Neutrophil (primary cell): Measurements from ENCODE around the gene P2RY10.

Experiments
- H3K27ac ChIP-seq: fragments of 200-600 bp; sonication (generic); 2 replicates; pipeline ENCODE4 v1.5.1; 2016; ENCODE audit warnings: mild to moderate bottlenecking, moderate library complexity
- H3K27me3 ChIP-seq: fragments of 200-600 bp; sonication (generic); 2 replicates; pipeline ENCODE4 v1.6.0; 2016; ENCODE audit warnings: mild to moderate bottlenecking
- H3K36me3 ChIP-seq: fragments of 200-600 bp; sonication (generic); 2 replicates; pipeline ENCODE4 v1.5.1; 2017
- H3K4me1 ChIP-seq, 2 experiments: fragments of 200-600 bp in 1 of 2; sonication (generic) in 1 of 2; 1 replicate in 1 of 2; 2 replicates in 1 of 2; pipeline versions ENCODE4 v1.5.1 to v1.6.1; 2013 to 2016; ENCODE audit warnings: low read depth in 1 of 2, low read length in 1 of 2, mild to moderate bottlenecking in 1 of 2, moderate library complexity in 1 of 2; ENCODE audit not compliant: control insufficient read depth in 1 of 2, insufficient read depth in 1 of 2
- H3K4me3 ChIP-seq, 2 experiments: fragments of 200-600 bp in 1 of 2; sonication (generic) in 1 of 2; 1 replicate in 1 of 2; 2 replicates in 1 of 2; pipeline ENCODE4 v1.5.1; 2013 to 2016; ENCODE audit warnings: low read depth in 1 of 2, low read length in 1 of 2, mild to moderate bottlenecking in 1 of 2, moderate library complexity in 1 of 2
- H3K9me3 ChIP-seq: fragments of 200-600 bp; sonication (generic); 2 replicates; pipeline ENCODE4 v1.5.1; 2016
- TF ChIP-seq, protein P1 (sequence below): fragments of 200-600 bp; sonication (generic); IDR thresholded peaks from 2 replicates; pipeline ENCODE4 v1.5.1; 2016; ENCODE audit warnings: antibody characterized with exemption

Gene P2RY10

DNA sequence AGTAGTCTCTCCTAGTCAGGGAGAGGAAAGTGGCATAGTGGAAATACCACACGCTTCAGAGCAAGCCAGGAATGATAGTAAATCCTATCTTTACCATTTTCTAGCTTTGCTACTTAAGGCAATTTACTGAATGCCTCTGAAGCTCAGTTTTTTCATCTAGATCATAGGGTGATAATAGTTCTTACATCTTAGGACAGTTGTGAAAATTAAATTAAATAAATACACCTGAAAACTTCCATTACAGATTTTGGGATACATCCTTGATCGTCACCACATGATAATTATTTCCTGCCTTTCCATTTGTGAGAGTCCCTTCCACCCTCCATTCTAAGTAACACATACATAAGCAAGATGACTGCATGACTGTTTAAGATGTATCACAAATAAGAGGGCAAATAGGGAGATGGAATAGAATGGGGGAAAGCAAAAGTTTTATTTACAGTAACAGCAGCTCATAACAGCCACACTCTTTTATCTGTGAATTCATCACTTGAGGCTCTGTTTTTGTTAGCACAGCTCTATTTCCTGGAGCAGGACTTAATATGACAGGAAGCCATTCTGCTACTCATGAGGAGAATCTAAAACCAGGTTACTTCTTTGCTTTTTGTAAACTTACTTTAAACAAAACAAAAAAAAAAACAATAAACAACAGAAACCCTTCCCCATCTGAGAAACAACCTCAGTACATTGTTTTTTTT is 13.4 kb downstream of the P2RY10 start:
- Histone ChIP-seq H3K36me3 (no peaks in the 10 kb centered on the region), H3K27me3 (no peaks in the 10 kb centered on the region), H3K9me3 (no peaks in the 10 kb centered on the region), H3K4me3 (no peak overlapping the region), H3K4me1 (no peaks in the 10 kb centered on the region), H3K27ac (no peak overlapping the region)
- TF ChIP-seq, protein P1, sequence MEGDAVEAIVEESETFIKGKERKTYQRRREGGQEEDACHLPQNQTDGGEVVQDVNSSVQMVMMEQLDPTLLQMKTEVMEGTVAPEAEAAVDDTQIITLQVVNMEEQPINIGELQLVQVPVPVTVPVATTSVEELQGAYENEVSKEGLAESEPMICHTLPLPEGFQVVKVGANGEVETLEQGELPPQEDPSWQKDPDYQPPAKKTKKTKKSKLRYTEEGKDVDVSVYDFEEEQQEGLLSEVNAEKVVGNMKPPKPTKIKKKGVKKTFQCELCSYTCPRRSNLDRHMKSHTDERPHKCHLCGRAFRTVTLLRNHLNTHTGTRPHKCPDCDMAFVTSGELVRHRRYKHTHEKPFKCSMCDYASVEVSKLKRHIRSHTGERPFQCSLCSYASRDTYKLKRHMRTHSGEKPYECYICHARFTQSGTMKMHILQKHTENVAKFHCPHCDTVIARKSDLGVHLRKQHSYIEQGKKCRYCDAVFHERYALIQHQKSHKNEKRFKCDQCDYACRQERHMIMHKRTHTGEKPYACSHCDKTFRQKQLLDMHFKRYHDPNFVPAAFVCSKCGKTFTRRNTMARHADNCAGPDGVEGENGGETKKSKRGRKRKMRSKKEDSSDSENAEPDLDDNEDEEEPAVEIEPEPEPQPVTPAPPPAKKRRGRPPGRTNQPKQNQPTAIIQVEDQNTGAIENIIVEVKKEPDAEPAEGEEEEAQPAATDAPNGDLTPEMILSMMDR, result no peak

DNA sequence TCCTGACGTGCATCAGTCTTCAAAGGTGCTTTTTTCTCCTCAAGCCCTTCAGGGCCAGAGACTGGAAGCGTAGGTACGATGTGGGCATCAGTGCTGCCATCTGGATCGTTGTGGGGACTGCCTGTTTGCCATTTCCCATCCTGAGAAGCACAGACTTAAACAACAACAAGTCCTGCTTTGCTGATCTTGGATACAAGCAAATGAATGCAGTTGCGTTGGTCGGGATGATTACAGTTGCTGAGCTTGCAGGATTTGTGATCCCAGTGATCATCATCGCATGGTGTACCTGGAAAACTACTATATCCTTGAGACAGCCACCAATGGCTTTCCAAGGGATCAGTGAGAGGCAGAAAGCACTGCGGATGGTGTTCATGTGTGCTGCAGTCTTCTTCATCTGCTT is 15.7 kb downstream of the P2RY10 start:
- Histone ChIP-seq H3K9me3 (no peaks in the 10 kb centered on the region), H3K4me1 (no peaks in the 10 kb centered on the region), H3K4me3 (no peak overlapping the region), H3K36me3 (no peaks in the 10 kb centered on the region), H3K27me3 (no peaks in the 10 kb centered on the region), H3K27ac (no peak overlapping the region)
- TF ChIP-seq, protein P1, result no peak

DNA sequence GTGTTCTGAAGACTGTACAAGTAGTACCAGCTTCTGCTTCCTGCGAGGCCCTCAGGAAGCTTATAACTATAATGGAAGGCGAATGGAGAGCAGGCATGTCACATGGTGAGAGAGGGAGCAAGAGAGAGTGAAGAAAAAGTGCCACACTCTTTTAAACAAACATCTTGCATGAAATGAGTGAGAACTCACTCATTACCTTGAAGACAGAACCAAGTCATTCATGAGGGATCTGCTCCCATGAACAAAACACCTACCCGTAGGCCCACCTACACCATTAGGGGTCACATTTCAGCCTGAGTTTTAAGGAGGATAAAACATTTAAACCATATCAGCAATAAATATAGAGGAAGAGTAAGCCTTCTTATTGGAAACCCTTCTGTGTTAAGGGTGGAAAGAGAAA is 19.4 kb downstream of the P2RY10 start:
- TF ChIP-seq, protein P1, result no peak
- no peaks in the 10 kb centered on the region for H3K27me3 ChIP-seq
- H3K36me3 ChIP-seq, result no peaks in the 10 kb centered on the region
- no peaks in the 10 kb centered on the region for H3K9me3 ChIP-seq
- no peak overlapping the region for H3K4me3 ChIP-seq
- H3K4me1 ChIP-seq, result no peaks in the 10 kb centered on the region
- no peak overlapping the region for H3K27ac ChIP-seq

- TF ChIP-seq, protein P1, result no peak
- Histone ChIP-seq H3K36me3 (no peaks in the 10 kb centered on the region), H3K9me3 (no peaks in the 10 kb centered on the region), H3K27me3 (no peaks in the 10 kb centered on the region), H3K4me3 (no peak overlapping the region), H3K4me1 (no peaks in the 10 kb centered on the region), H3K27ac (no peak overlapping the region)
These were observed 34.7 kb downstream of the P2RY10 start for GRCh38 chrX:78979789-78980464.

DNA sequence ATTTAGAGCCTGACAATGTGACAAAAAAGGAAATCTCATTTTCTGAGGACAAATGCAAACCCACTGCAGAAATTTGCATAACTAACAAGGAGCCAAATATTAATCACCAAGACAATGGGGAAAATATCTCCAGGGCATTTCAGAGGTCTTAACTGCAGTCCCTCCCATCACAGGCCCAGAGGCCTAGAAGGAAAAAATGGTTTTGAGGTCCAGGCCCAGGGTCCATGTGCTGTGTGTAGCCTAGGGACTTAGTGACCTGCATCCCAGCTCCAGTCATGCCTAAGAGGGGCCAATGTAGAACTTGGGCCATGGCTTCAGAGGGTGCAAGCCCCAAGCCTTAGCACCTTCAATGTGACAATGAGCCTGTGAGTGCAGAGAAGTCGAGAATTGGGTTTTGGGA is 44.2 kb downstream of the P2RY10 start:
- Histone ChIP-seq H3K4me3 (no peak overlapping the region), H3K4me1 (no peaks in the 10 kb centered on the region), H3K9me3 (no peaks in the 10 kb centered on the region), H3K36me3 (no peaks in the 10 kb centered on the region), H3K27ac (no peak overlapping the region), H3K27me3 (no peaks in the 10 kb centered on the region)
- TF ChIP-seq, protein P1, result no peak
